Stimulated activated CD8-positive, alpha-beta memory T cell treated with anti-CD3 and anti-CD28 coated beads, Interleukin-15, amount 100 ng/mL, for 48 hours (primary cell): ENCODE measurements around the gene TIGD7.
"Not testable (repeated sequence)": the region's sequence is repeated elsewhere in the genome, so short reads cannot be mapped to it uniquely, and the experiment has no call there.

Source experiments
- DNase-seq, 2 donors: peaks; one replicate each; pipeline ENCODE4 v3.0.0-alpha.2; 2020; ENCODE audit warnings: low read depth in 2 of 2

The TIGD7 gene

DNA sequence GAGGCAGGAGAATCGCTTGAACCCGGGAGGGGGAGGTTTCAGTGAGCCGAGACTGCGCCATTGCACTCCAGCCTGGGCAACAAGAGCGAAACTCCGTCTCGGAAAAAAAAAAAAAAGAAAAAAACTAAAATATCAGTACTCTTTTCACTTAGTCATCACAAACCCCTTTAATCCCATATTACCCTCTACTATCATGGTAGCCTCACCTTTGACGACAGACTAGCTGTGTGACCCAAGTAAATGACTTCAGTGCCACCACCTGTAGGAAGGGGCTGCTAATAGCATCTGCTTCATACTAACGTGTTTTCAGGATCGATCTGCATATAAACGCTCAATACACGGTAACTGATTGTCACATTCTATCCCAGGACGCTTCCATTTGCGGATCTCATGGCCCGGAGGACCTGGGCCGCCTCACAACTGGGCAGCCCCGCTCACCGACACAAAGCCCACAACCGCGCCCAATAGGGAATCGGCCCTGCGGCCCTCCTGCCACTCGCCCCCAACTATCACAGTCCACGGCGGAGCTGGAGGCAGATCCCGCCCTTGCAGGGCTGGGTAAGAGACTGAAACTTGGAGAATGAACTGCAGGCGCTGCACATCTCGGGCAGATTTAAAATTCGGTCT, 23.0 kb downstream of the TIGD7 start:
- DNase-seq: no peak

DNA sequence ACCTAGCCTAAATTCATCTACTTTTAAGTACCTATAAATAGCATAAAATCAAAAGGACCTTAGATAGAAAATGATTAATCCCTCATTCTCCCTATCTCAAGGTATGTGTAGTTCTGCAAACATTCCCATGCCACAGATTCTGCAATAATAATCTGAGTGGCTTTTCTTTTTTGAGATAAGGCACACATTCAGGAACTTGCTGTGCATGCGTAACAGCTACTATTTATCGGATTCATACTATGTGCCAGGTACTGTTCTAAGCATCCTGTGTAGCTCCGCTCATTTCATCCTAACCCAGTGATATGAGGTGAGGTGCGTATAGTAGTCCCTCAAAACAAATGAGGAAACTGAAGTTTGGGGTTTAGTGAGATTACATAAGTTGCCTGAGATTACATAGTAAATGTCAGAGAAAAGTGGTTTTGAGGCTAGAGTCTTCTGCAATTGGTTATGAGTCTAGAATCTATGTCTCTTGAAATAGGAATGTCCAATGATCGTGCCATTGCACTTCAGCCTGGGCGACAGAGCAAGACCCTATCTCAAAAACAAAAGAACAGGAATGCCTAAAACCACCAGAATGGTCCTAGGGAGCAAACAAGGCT, 23.9 kb downstream of the TIGD7 start:
- no peak for DNase-seq

DNA sequence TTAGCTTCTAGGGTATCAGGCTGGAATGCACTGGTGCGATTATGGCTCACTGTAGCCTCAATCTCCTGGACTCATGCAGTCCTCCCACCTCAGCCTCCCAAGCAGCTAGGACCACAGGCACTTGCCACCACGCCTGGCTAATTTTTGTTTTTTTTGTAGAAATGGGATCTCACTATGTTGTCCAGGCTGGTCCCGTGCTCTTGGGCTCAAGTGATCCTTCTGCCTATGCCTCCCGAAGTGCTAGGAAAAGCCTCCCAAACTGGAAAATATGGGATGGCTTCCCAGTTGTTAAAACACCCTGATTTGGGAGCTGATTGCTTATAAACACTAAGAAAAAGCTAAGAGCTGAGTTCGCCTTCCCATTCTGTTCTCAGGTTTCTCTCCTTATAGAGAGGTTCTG, 28.6 kb downstream of the TIGD7 start:
- DNase-seq: no peak

DNA sequence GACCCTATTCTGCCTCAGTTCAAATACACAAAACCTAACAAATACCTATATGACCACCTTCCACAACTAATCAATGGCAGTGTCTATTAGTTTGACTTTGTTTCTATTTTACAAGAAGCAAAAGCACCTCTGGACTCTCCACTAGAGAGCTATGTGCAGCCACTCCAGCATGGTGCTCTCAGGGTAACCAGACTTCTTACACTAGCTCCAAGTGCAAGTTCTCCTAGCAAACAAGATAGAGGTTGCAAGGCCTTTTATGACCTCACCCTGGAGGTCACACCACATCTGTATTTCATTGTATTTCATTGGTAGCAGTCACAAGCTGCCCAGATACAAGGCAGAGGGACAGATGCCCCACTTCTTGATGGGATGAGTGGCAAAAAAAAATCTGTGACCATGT, 30.3 kb downstream of the TIGD7 start:
- no peak for DNase-seq

DNA sequence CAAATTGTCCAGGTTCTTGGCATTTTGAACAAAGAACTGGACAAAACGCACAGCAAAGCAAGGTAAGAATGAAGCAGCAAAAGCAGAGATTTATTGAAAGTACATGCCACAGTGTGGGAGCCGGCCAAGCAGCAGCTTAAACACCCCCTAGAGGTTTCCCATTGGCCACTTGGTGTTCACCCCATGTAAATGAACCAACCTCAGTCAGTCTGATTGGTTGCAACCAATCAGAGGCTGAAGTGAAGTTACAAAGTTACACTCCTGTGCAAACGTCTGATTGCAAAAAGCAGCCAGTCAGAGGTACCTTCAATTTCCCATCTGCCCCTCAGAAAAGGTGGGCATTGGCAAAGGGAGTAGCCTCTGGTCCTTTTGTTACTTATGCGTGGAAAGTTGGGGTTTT, 30.7 kb downstream of the TIGD7 start:
- no peak for DNase-seq

DNA sequence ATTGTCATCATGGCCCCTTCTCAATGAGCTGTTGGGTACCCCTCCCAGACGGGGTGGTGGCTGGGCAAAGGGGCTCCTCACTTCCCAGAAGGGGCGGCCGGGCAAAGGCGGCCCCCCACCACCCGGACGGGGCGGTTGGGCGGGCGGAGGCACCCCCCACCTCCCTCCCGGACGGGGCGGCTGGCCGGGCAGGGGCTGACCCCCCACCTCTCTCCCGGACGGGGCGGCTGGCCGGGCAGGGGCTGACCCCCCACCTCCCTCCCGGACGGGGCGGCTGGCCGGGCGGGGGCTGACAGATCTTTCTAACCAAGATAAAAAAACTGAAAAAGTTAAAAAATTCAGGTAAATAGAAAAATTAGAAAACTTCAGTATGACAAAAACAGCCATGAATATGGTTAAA, 33.9 kb downstream of the TIGD7 start:
- DNase-seq: not testable (repeated sequence)

DNA sequence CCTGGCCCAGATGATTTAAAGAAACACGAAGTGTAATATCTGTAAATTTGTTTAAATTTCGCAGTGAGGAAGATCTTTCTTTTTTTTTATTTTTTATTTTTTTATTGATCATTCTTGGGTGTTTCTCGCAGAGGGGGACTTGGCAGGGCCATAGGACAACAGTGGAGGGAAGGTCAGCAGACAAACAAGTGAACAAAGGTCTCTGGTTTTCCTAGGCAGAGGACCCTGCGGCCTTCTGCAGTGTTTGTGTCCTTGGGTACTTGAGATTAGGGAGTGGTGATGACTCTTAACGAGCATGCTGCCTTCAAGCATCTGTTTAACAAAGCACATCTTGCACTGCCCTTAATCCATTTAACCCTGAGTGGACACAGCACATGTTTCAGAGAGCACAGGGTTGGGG, 34.5 kb downstream of the TIGD7 start:
- DNase-seq: not testable (repeated sequence)

DNA sequence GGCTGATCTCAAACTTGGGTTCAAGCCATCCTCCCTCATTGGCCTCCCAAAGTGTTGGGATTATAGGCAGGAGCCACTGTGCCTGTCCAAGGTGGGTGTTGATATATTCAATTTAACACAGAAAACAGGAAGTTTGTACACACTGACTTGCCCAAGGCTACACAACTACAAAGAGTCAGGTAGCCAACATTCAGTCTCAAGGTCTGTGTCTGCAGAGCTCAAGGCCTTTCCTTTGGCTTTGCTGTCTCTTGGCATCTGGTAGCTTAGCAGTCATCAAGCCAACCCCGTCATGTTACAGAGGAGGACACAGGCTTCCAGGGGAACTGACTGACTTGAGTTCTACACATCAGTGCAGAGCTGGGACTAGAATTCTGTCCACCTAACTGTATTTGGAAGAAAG, 36.9 kb downstream of the TIGD7 start:
- no peak for DNase-seq

DNA sequence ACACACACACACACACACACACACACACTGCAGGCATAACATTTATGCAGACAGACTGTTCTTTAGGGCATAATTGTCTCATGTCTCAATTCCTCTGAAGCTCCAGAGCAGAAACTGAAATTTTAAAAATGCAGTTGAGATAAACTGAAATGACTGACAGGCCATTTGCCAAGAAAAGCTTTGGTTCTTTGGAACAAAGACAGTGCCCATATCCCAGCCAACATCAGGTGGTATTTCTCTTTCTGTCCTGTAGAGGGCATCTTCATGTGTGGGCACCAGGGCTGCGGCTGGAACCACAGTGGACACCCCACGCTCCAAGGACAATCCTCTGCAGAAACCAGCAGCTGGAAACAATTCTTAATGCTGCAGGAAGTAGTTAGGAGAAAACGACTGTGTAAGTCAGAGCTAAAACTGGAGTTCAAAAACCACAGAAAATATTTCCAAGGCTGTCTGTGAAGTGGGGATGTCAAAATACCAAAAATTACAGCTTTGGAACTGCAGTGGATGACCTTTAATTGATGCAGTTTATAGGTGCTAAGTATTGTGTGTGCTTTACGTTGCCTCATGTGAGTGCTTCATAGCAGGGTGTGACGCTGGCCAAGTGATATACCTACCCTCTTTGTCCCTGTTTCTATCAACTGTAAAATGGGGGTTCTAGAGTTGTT, 38.2 kb downstream of the TIGD7 start:
- no peak for DNase-seq

DNA sequence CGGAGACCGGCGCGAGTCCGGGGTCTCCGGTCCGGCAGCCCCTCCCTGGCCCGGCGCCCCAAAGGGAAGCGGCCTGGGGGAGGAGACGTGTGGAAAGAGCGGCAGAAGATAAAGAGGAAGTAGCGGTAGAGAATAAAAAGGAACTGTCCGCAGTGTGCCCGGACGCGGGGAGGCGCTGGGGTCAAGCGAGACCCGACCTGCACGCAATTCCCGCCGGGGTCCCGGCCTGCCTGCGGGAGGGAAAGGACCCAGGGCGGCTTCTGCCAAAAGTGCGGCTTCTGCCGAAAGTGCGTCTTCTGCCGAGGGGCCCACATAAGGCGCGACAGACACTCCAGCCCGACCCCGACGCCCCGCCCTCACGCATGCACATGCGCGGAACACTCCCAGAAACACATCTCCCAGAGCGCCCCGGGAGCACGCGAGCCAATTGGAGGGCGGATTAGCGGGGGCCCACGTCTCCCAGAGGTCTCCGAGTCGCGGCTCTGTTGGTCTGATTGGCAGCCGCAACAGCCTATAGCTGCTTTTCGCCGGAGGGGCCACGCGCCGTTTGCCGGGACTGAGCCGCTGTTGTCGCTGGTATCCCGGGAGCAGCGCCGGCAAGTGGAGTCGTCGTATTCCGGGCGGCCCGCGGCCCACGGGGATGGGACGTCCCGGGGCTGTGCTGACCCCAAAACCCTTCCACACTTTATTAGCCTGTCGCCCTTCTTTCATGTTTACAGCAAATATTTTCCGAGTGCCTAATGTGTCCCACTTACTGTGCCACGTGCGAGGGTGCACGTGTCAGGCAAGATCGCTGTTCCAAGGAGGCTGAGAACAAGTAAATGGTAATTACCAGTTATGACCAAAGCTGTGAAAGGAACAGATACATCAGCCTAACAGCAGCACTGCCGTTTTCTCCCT, 40.8 kb downstream of the TIGD7 start:
- peak; percentile 93 to 98 for DNase-seq

DNA sequence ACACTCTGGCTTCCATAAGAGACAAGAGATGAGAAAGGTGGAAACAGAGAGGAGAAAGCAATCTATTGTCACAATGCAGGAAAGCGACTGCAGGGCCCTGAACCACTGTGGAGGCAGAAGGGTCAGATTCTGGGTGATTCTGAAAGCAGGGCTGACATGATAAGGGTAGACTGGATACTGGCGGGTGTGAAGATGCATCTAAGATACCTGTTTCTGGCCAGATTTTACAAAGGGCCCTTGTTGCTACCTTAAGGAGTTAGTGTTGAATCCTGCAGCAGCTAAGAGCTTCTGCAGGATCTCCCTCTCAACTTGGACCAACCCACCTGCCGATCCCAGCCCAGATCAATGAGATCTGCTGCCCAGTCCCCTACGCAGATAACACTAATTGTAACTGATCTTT, 42.7 kb downstream of the TIGD7 start:
- no peak for DNase-seq

DNA sequence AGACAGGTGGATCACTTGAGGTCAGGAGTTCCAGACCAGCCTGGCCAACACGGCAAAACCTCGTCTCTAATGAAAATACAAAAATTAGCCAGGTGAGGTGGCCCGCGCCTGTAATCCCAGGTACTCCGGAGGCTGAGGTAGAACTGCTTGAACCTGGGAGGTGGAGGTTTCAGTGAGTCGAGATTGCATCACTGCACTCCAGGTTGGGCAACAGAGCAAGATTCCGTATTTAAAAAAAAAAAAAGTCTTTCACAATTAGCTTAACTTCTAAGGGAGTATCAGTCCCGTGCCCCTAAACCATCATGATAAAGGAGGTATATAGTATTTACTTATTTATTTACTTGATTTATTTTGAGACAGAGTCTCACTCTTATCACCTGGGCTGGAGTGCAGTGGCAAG, 45.4 kb downstream of the TIGD7 start:
- DNase-seq: no peak

DNA sequence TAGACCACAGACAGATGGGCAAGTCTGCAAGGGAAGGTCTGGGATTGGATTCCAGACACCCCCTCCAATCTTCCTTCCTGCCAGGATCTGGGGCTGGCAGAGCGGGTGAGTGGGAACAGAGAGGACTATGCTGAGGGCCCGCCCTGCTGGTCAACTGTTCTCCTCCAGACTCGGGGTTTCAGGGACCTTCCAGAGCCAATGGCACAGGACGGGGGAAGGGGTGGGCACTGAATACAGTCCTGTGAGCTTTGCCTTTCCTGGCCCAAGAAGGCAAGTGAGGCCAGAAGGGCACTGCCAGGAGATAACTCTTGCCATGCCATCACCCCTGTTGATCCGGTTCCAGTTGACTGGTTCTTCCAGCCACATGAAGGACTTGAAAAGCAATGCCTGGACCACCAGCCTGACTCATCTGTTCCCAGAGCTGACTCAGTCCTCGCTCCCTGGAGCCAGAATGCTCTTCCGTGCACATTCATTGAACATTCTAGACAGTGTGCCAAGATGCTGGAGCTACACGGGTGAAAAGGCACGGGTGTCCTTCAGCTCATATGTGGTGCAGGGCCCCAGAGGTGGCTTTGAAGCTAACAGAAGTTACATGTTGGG, 48.3 kb downstream of the TIGD7 start:
- no peak for DNase-seq

DNA sequence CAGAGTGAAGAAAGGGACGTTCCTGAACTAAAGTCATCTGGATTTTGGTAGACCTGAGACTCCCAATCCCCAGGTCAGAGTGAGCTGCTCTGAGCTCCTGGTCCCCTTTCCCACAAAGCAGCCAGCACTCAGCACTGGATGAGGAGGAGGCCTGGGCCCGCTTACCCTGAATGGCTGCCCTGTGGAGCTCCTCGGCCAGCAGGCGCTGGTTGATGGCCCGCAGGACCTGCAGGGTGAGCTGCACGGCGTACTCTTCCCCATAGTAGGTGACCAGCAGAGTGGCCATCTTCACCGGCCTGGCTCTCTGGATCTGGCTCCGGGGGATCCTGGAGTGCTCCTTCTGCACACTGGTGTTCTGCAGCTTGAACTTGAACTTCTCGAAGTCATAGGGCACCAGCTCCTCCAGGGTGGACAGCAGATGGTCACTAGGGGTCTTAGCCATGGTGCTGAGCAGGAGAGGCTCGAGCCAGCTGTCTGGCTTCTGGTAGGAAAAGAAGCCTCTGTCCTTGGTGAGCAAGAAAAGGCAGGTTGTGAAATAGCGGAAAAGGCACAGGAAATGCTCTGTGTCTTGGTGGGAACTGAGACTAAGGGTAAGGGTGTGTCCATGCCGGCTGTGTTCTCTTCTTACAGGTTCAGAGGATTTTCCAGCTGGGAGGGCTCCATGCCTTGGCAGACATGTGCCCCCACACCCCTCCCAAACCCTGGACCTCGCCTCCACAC, 48.9 kb downstream of the TIGD7 start, which contains the start of gene MEFV:
TSS of gene MEFV (minus strand) at position 488 of the 720 bp plus-strand sequence. CDS start at position 442, 46 bp downstream.
- DNase-seq: no peak

DNA sequence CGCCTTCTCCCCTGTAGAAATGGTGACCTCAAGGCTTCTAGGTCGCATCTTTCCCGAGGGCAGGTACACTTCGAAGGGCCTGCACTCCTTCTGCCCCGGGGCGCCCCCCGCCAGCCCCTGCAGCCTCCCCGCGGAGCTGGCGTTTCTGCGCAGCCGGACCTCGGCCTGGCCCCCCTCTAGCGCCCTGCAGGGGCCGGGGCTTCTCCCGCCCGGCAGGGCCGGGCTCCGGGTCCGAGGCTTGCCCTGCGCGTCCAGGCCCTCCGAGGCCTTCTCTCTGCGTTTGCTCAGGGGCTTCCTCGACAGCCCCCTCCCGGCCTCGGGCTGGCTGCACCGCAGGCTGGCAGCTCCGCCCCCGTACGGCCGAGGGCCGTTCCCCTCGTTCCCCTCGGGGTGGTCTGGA, 50.9 kb downstream of the TIGD7 start:
- no peak for DNase-seq

DNA sequence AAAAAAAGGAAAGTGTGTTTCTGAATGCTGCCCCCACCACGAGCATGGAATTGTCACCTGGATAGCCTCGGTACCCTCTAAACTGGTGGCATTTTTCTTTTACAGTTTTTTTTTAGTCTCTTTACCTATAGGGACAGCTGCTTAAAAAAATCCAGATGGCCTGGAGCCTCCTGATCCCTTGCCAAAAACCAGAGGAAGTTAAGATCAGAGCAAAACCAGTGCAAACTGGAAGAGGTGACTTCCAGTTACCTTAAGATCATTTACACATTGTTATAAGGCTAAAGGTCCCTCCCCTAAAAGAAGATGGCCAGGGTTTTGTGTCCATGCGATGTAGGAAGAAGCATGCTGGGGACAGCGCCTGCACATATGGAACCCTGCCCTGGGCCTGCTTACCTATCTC, 52.3 kb downstream of the TIGD7 start:
- no peak for DNase-seq

DNA sequence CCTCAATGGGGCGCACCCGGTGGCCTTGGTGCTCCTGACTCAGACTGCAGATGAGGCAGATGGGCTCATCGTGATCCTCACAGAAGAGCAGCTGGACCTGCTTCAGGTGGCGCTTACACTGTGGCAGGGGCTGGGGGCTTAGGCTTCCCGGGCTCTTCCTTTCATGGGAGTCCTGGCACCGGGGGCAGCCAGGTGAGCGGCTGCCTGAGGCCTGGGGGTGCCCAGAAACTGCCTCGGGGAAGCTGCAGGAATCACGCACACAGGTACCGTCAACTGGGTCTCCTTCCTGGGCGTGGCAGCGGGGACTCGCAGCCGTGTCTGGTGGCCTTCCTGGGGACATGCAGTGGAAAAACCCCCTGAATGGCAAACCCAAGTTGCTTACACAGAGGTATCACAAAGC, 55.8 kb downstream of the TIGD7 start:
- DNase-seq: no peak

DNA sequence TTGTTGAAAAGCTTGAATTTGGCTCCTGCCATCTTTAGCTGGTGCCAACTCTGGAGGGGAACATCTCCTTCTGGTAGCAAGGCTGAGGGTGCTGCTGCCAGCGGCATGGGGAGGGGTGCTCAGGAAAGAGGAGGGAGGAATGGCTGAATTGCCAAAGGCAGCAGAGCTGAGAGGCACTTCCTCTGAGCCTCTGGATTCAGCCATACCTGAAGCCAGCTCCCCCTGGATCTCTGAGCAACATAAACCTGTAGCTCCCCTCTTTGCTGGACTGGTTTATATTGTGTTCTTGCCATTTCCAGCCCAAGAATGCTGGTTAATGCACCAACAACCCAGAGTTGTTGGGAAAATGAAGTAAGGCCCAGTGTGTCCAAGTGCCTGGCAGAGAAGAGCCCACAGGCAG, 56.2 kb downstream of the TIGD7 start:
- no peak for DNase-seq
